Heart left ventricle (tissue), 13 donors: Measurements from ENCODE around the gene PIGM.

Experiments used
- CTCF ChIP-seq, 12 donors: fragments of 200-600 bp; sonication (generic) in 4 of 12; IDR thresholded peaks; one replicate each; pipeline versions ENCODE4 v1.5.0 to v1.8.0; 2018 to 2022; ENCODE audit warnings: antibody characterized with exemption in 12 of 12, mild to moderate bottlenecking in 5 of 12
- POLR2A ChIP-seq, 2 donors: fragments of 450-650 bp; IDR thresholded peaks; one replicate each; pipeline ENCODE4 v1.6.1; 2017; ENCODE audit warnings: antibody characterized with exemption in 2 of 2, mild to moderate bottlenecking in 2 of 2, moderate library complexity in 2 of 2
- donor health status: ischemic (EF 13 %, LVEDD 7.1; RV severe dilation, severe dysfunction).
- donor health status: DM: no; HTN: yes; CAD: no.
- donor health status: DM: no; HTN: no; CAD: no.
- donor health status: ischemic (EF 25% LVEDD 6.9; RV normal size, moderate dysfunction).
- donor health status: ischemic (EF 25% LVEDD 5.7; RV mildly dilated, moderate dysfunction).
- donor health status: ischemic (EF 35%, LVEDD 5.7; RV mildly dilated, moderate dysfunction).
- donor health status: nonischemic (EF 11% LVEDD 7.7; RV severe dilation, severe dysfunction).
- donor health status: DM: yes; HTN: yes; CAD: no.
- donor health status: PGD.
- donor health status: ischemic (EF 29% LVEDD 5.4; RV normal size, mild dysfunction).
- donor health status: nonischemic (EF 23%, LVEDD 6.1; RV moderate dilation, normal function).

- TF ChIP-seq CTCF (IDR thresholded peaks at IDR 0.05): no peak
- no peak for TF ChIP-seq POLR2A (IDR thresholded peaks at IDR 0.05)
Observed at GRCh38 chr1:160004001-160004400, 27.8 kb downstream of the PIGM start.
